Measurements from ENCODE around the gene NSMCE3.
"Not testable (repeated sequence)": the region's sequence is repeated elsewhere in the genome, so short reads cannot be mapped to it uniquely, and the experiment has no call there.

NSMCE3 gene

GRCh38 chr15:29268706-29269484 is 727 bp downstream of the NSMCE3 start:
- DNase-seq: peak; percentile 18

GRCh38 chr15:29266052-29266582 is 3.5 kb downstream of the NSMCE3 start:
- no peak for DNase-seq

GRCh38 chr15:29263289-29263688 is 6.3 kb downstream of the NSMCE3 start:
- no peak for DNase-seq

- DNase-seq: no peak
Measured at GRCh38 chr15:29262738-29263137, 6.9 kb downstream of the NSMCE3 start.

GRCh38 chr15:29260896-29261295 is 8.7 kb downstream of the NSMCE3 start:
- DNase-seq: no peak

GRCh38 chr15:29259233-29259632 is 10.4 kb downstream of the NSMCE3 start:
- DNase-seq: no peak

GRCh38 chr15:29252234-29252633 is 17.4 kb downstream of the NSMCE3 start:
- DNase-seq: no peak

- DNase-seq: no peak
Measured at GRCh38 chr15:29244544-29244943, 25.1 kb downstream of the NSMCE3 start.

GRCh38 chr15:29244123-29244522 is 25.5 kb downstream of the NSMCE3 start:
- DNase-seq: no peak

- DNase-seq: no peak
Measured at GRCh38 chr15:29242456-29243242, 27.0 kb downstream of the NSMCE3 start.

GRCh38 chr15:29241207-29241606 is 28.4 kb downstream of the NSMCE3 start:
- DNase-seq: no peak

- no peak for DNase-seq
Measured at GRCh38 chr15:29239395-29239794, 30.2 kb downstream of the NSMCE3 start.

GRCh38 chr15:29233566-29233965 is 36.1 kb downstream of the NSMCE3 start:
- no peak for DNase-seq

- no peak for DNase-seq
Measured at GRCh38 chr15:29226436-29227208, 43.0 kb downstream of the NSMCE3 start.

GRCh38 chr15:29225534-29226234 is 43.9 kb downstream of the NSMCE3 start:
- DNase-seq: no peak

- not testable (repeated sequence) for DNase-seq
Measured at GRCh38 chr15:29224987-29225363, 44.6 kb downstream of the NSMCE3 start.

GRCh38 chr15:29224235-29224986 is 45.2 kb downstream of the NSMCE3 start:
- DNase-seq: not testable (repeated sequence)

- DNase-seq: no peak
Measured at GRCh38 chr15:29223640-29224039, 46.0 kb downstream of the NSMCE3 start.

GRCh38 chr15:29222129-29222853 is 47.3 kb downstream of the NSMCE3 start:
- DNase-seq: no peak

- no peak for DNase-seq
Measured at GRCh38 chr15:29220852-29221251, 48.8 kb downstream of the NSMCE3 start.

GRCh38 chr15:29216955-29217354 is 52.7 kb downstream of the NSMCE3 start:
- no peak for DNase-seq

All from inflammatory macrophage treated with lipopolysaccharide for 4 hours (primary cell).